Activated CD4-positive, alpha-beta memory T cell treated with anti-CD3 and anti-CD28 coated beads, Interleukin-2, amount 10 ng/mL, durations not matched to agents 7 days and 5 days (primary cell): ENCODE data around the gene ZNF790. TPM values are rescaled to one million over a fixed set of nuclear protein-coding genes. Genes with fewer than 3 reads are reported as not detected.

Source experiments
- total RNA-seq, 2 experiments: library from RNA; stranded (reverse); gene quantifications; one replicate each; pipeline ENCODE4 v1.2.3, GENCODE V29; 2021

ZNF790 gene
- total RNA-seq, 2 experiments from 2014 or later, result 8.9 to 9.5 TPM

Other genes with a start within 250 kb of the ZNF790 start
- 10 to 100 TPM; 11.8 to 13.5 TPM for gene ZNF382, start 233.1 kb downstream of the ZNF790 start, total RNA-seq
- gene ZNF461, start 171.6 kb downstream of the ZNF790 start, total RNA-seq, result 1 to 10 TPM; 8.4 to 8.9 TPM
- gene ZNF567, start 150.8 kb downstream of the ZNF790 start, total RNA-seq, result 10 to 100 TPM in 1 of 2 experiments, 1 to 10 TPM in 1; 9.8 to 11.2 TPM
- 1 to 10 TPM; 5.0 to 6.0 TPM for gene ZNF850, start 65.6 kb downstream of the ZNF790 start, total RNA-seq
- gene ZNF345, start 12.5 kb upstream of the ZNF790 start, total RNA-seq, result 1 to 10 TPM; 6.0 to 6.3 TPM
- 1 to 10 TPM; 4.3 TPM for gene ZNF829, start 77.9 kb upstream of the ZNF790 start, total RNA-seq
- gene ZNF568, start 77.9 kb upstream of the ZNF790 start, total RNA-seq, result 1 to 10 TPM; 6.3 to 7.2 TPM
- 10 to 100 TPM; 11.3 to 13.2 TPM for gene ZNF420, start 240.0 kb upstream of the ZNF790 start, total RNA-seq